ENCODE results near the gene MSRB3.
"Not testable (repeated sequence)": the region's sequence is repeated elsewhere in the genome, so short reads cannot be mapped to it uniquely, and the experiment has no call there.

Gene MSRB3

GRCh38 chr12:65457341-65457740, 178.9 kb downstream of the MSRB3 start:
- not testable (repeated sequence) for DNase-seq (ENCODE audit: low spot score)

GRCh38 chr12:65458718-65459117, 180.2 kb downstream of the MSRB3 start:
- no peak for DNase-seq (ENCODE audit: low spot score)

- DNase-seq (ENCODE audit: low spot score), result no peak
These were observed 181.1 kb downstream of the MSRB3 start for GRCh38 chr12:65459545-65459944.

GRCh38 chr12:65460063-65460462, 181.6 kb downstream of the MSRB3 start:
- no peak for DNase-seq (ENCODE audit: low spot score)

GRCh38 chr12:65461017-65461416, 182.5 kb downstream of the MSRB3 start:
- DNase-seq (ENCODE audit: low spot score), result no peak

- no peak for DNase-seq (ENCODE audit: low spot score)
These were observed 184.0 kb downstream of the MSRB3 start for GRCh38 chr12:65462484-65462883.

GRCh38 chr12:65463082-65463481, 184.6 kb downstream of the MSRB3 start:
- DNase-seq (ENCODE audit: low spot score), result no peak

- no peak for DNase-seq (ENCODE audit: low spot score)
These were observed 185.1 kb downstream of the MSRB3 start for GRCh38 chr12:65463611-65464010.

- no peak for DNase-seq (ENCODE audit: low spot score)
These were observed 186.4 kb downstream of the MSRB3 start for GRCh38 chr12:65464930-65465329.

- DNase-seq (ENCODE audit: low spot score), result no peak
These were observed 187.5 kb downstream of the MSRB3 start for GRCh38 chr12:65465766-65466547.

- DNase-seq (ENCODE audit: low spot score), result no peak
These were observed 188.4 kb downstream of the MSRB3 start for GRCh38 chr12:65466911-65467310.

- DNase-seq (ENCODE audit: low spot score), result no peak
These were observed 191.8 kb downstream of the MSRB3 start for GRCh38 chr12:65470256-65470655.

- no peak for DNase-seq (ENCODE audit: low spot score)
These were observed 193.6 kb downstream of the MSRB3 start for GRCh38 chr12:65472079-65472478.

- no peak for DNase-seq (ENCODE audit: low spot score)
These were observed 196.3 kb downstream of the MSRB3 start for GRCh38 chr12:65474831-65475230.

- no peak for DNase-seq (ENCODE audit: low spot score)
These were observed 199.2 kb downstream of the MSRB3 start for GRCh38 chr12:65477721-65478120.

- DNase-seq (ENCODE audit: low spot score), result not testable (repeated sequence)
These were observed 205.5 kb downstream of the MSRB3 start for GRCh38 chr12:65483891-65484516.

- no peak for DNase-seq (ENCODE audit: low spot score)
These were observed 209.7 kb downstream of the MSRB3 start for GRCh38 chr12:65488197-65488596.

GRCh38 chr12:65490250-65490649, 211.8 kb downstream of the MSRB3 start:
- no peak for DNase-seq (ENCODE audit: low spot score)

GRCh38 chr12:65492998-65493912, 214.8 kb downstream of the MSRB3 start:
- DNase-seq (ENCODE audit: low spot score), result no peak

- DNase-seq (ENCODE audit: low spot score), result no peak
These were observed 215.4 kb downstream of the MSRB3 start for GRCh38 chr12:65493913-65494245.

- DNase-seq (ENCODE audit: low spot score), result no peak
These were observed 216.1 kb downstream of the MSRB3 start for GRCh38 chr12:65494537-65494936.

GRCh38 chr12:65495233-65495632, 216.8 kb downstream of the MSRB3 start:
- DNase-seq (ENCODE audit: low spot score), result peak; percentile 56

- no peak for DNase-seq (ENCODE audit: low spot score)
These were observed 218.1 kb downstream of the MSRB3 start for GRCh38 chr12:65496617-65497016.

Data from RKO (cell line).